Prostate gland (tissue), 2 donors: ENCODE measurements around the gene ADARB1.

Source experiments
- POLR2A ChIP-seq: fragments of 450-650 bp; IDR thresholded peaks from one replicate; pipeline ENCODE4 v1.6.1; 2016; ENCODE audit warnings: antibody characterized with exemption, mild to moderate bottlenecking
- TF ChIP-seq, protein P1 (sequence below), 4 experiments: fragments of 200-600 bp in 2 of 4; fragments of 450-650 bp in 2 of 4; sonication (generic) in 2 of 4; IDR thresholded peaks; 1 replicate in 3 of 4; 2 replicates in 1 of 4; pipeline ENCODE4 v1.5.1; 2016 to 2019; ENCODE audit warnings: antibody characterized with exemption in 4 of 4, mild to moderate bottlenecking in 2 of 4, moderate library complexity in 2 of 4

GRCh38 chr21:45064091-45064490, 10.3 kb upstream of the ADARB1 start:
- TF ChIP-seq POLR2A = no peak
- TF ChIP-seq, protein P1, sequence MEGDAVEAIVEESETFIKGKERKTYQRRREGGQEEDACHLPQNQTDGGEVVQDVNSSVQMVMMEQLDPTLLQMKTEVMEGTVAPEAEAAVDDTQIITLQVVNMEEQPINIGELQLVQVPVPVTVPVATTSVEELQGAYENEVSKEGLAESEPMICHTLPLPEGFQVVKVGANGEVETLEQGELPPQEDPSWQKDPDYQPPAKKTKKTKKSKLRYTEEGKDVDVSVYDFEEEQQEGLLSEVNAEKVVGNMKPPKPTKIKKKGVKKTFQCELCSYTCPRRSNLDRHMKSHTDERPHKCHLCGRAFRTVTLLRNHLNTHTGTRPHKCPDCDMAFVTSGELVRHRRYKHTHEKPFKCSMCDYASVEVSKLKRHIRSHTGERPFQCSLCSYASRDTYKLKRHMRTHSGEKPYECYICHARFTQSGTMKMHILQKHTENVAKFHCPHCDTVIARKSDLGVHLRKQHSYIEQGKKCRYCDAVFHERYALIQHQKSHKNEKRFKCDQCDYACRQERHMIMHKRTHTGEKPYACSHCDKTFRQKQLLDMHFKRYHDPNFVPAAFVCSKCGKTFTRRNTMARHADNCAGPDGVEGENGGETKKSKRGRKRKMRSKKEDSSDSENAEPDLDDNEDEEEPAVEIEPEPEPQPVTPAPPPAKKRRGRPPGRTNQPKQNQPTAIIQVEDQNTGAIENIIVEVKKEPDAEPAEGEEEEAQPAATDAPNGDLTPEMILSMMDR (IDR thresholded peaks at IDR 0.05) = no peak
